Inflammatory macrophage (primary cell): ENCODE results near the gene VPS18.

Experiments
- DNase-seq, 2 donors: peaks; one replicate each; pipeline ENCODE4 v3.0.0-alpha.2; 2020 to 2022

VPS18 gene

DNA sequence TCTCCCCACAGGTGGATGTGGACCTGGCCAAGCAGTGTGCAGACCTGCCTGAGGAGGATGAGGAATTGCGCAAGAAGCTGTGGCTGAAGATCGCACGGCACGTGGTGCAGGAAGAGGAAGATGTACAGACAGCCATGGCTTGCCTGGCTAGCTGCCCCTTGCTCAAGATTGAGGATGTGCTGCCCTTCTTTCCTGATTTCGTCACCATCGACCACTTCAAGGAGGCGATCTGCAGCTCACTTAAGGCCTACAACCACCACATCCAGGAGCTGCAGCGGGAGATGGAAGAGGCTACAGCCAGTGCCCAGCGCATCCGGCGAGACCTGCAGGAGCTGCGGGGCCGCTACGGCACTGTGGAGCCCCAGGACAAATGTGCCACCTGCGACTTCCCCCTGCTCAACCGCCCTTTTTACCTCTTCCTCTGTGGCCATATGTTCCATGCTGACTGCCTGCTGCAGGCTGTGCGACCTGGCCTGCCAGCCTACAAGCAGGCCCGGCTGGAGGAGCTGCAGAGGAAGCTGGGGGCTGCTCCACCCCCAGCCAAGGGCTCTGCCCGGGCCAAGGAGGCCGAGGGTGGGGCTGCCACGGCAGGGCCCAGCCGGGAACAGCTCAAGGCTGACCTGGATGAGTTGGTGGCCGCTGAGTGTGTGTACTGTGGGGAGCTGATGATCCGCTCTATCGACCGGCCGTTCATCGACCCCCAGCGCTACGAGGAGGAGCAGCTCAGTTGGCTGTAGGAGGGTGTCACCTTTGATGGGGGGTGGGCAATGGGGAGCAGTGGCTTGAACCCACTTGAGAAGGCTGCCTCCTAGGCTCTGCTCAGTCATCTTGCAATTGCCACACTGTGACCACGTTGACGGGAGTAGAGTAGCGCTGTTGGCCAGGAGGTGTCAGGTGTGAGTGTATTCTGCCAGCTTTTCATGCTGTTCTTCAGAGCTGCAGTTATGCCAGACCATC lies 8.6 kb downstream of the VPS18 start:
- DNase-seq = peak; percentile 92 to 94

- no peak for DNase-seq
These were observed 10.4 kb downstream of the VPS18 start for GRCh38 chr15:40904552-40905201.

DNA sequence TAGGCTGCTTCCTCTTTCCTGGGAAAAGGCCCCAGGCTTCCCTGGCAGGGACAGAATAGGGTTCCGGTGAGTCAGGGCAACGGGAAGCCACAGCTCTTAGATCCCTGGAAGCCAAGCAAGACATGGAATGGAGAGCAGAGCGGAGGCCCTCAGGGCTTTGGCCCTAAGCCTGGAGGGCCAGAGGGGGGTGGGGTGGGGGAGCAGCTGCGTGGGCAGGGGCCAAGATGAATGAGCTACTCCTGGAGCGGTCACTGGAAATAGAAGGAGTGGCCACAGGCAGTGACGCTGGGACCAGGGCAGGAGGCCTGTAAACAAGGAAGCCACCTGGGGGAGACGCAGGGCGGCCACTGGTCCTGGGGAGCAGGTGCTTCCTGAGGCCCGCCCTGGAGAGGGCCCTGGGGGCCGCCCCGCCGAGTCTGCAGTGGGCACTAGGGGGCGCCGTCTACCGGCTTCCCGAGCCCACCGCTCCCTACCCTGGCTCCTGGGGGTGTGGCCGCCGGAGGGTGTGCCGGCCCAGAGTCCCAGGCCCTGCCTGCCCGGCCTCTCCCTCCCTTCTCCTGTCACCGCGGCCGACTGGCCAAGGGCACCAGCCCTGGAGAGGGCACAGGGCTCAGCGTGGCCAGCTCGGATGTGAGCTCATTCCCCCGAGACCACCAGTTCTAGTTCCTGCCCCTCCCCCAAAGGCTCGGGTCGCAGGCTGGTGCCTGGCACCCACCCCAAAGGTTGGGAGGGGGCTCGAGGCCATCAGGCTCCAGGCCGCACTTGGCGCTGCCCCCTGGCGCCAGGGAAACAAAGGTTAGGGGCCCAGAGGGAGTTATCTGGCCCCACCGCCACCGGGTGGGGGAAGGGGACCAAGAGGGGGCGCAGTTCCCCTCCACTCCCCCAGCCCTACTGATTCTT lies 12.1 kb downstream of the VPS18 start:
- DNase-seq = peak; percentile 20 to 29

GRCh38 chr15:40906991-40907802 lies 12.9 kb downstream of the VPS18 start:
- peak; percentile 47 to 58 for DNase-seq

DNA sequence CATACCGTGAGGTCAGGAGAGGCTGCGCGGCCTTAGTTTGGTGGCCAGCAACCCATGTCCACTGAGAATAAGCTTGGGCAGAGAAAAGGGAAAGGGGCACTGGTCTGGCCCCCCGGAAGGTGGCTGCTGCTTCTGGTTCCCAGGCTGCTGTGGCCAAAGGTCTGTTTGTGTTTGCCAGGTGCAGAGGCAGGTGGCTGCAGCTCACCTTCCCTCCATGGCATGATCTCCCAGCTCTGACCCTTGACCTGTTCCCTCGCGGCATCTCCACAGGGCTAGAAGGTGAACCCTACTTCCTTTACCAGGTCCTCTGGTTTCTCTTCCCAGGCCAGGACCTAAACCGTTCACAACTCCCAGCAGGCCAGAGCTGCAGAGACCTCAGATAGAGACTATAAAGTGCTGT lies 13.8 kb downstream of the VPS18 start:
- DNase-seq = no peak

DNA sequence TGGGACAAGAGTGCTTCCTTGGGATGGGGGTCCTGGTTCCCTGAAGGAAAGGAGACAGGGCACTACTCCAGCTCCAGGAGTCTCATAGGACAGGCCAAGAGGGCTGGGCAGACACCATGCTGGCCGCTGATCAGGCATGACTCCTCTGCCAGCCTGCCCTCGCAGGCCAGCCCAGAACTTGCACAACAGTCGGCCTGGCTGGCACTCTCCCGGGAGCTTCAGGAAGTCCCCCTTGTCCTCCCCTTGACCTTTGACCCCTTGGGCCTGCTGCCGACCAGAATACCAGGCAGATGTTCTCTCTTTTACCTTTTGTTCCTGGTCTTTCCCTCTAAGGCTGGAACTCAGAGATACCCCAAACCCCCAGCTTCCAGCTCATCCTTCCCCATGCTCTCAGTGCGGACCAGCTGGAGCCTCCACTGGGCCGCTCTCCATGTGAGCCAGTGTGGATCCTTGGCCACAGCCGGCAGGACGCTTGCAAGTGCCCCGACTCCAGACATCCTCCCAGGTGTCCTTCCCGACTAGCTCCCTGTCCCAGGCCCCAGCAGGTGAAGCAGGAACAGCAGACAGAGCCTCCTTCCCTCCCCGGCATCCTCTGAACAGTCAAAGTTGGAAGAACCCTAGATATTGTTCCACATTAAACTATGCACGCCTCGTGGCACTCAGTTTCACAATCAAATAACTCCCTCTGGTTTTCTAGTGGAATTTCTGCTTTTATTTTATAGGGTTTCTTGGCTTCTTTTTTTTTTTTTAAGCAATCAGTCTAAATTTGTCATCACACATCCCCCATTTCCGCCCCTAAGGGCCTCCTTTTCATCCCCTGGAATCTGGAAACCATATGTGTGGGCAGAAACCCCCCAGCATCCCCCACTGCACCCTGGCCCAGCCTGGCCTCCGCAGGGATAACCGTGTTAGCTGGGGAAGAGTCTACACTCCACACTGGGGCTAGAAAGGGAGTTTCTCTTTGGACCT lies 15.7 kb downstream of the VPS18 start:
- peak; percentile 56 to 71 for DNase-seq

DNA sequence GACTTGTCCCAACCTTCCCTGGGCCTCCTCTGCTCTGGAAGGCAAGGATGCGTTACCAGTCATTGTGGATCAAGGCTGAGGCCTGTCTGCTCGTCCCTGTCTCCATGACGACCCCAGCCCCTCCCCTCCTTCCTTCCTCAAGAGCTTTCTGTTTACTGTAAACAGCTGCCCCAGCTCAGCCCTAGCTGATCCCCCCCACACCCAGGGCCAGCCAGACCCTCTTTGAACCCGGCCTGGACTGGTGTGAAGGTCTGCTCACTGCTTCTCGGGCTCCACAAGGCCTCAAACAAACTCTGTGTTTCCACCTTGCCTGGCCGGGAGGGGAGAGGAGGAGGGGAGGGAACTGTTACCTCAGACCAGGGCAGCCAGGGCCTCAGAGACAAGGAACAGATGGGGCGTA lies 16.9 kb downstream of the VPS18 start:
- DNase-seq = no peak

- DNase-seq = no peak
These were observed 17.4 kb downstream of the VPS18 start for GRCh38 chr15:40911693-40912092.

DNA sequence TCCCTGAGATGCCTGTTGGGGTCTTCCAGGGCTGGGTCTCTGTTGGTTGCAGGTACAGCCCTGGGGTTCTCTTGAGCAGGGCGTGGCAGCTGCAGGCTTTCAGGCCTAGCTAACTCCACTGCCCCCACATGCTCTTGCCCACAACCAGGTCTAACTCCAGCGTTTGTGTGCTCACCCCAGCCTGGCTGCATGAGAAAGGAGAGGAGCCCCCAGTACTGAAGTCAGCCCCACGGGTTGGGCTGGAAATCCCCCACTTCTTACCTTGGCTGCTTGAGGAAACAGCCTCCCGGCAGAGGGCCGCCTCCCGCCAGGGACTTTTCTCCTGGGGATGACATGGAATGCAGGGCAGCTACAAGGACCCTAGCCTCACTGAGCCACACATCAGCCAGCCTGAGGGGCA lies 18.2 kb downstream of the VPS18 start:
- DNase-seq = no peak

GRCh38 chr15:40914013-40914412 lies 19.8 kb downstream of the VPS18 start:
- no peak for DNase-seq

GRCh38 chr15:40914486-40914885 lies 20.2 kb downstream of the VPS18 start:
- DNase-seq = no peak

DNA sequence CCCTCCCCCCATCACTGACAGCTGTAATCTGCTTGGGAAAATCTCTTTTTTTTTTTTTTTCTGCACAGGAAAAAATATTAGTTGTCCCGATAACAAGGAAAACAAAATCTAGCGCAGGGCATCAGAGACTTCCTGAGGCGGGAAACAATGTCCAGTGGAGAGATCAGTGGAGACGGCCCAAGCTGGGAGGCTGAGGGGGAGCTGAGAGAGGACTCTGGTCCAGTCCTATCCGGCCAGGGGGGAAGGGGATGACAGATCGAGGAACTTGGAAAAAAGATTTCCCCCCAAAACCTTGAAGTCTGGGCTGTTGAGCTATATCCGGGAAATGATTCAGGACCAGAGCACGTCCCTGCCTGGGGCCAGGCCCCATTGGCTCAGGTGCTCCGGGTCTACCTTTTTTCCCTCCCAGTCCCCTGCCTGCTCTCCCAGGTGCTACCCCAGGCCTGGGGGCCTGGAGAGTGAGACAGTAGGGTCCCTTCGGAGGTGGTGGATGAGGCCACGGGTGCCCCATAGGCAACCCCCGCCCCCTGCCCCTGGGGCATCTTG lies 20.9 kb downstream of the VPS18 start:
- DNase-seq = no peak

GRCh38 chr15:40915679-40916078 lies 21.4 kb downstream of the VPS18 start:
- DNase-seq = no peak

GRCh38 chr15:40917585-40917984 lies 23.3 kb downstream of the VPS18 start:
- no peak for DNase-seq

GRCh38 chr15:40918146-40918798 lies 24.0 kb downstream of the VPS18 start:
- no peak for DNase-seq

DNA sequence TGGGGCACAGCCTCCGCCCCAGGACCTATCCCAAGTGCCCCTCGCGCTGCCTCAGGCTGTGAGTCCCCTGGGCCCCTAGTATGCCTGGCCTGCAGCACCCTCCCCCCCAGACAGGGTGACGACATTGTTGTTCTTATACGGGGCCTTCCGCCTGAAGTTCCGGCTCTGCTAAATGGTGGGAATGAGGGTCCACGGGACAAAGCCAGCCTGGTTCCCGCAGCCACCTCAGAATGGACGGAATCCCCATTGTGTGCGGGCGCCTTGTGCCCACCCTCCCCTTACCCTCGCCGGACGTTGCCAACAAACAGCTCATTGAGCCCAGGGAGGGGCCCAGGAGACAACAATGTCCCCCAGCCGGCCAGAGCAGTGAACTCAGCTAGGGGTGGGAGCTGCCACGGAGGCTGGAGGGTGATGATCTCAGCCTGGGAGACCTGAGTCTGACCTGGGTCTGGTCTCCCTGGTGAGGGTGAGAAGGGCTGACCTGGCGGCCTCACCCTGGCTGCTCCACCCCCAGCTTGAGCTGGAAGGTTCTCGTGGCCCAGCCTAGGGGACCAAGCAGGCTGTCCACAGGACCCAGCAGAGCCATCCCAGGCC lies 24.6 kb downstream of the VPS18 start:
- no peak for DNase-seq

DNA sequence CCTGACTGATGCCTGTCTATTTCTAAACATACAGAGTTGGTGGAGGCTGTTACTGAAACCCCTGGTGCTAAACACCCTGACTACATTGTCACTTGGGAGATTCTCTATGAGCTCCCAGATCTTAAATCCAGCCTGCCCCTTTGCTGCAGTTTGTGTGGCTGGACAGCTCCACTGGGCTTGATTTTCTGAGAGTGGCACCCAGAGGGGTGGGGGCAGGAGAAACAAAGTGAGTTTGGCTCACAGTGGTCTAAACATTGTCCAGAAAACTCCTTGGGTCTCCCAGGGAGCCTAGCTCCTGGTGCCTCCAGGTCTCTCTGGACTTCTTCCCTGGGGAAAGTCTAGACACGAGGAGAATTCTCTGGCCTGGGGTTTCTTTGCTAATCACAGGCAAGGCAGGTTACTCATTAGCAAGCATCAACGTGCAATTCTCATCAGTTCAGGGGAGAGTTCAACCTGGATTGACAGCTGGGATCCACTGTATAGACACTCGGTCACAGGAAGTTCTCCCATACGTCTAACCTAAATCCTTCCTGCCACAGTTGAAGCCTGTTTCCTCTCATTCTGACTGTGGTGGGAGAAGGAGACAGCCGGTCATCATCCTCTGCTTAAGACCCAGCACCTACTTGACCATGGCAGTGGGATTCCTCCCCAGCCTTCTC lies 27.8 kb downstream of the VPS18 start:
- DNase-seq = no peak

DNA sequence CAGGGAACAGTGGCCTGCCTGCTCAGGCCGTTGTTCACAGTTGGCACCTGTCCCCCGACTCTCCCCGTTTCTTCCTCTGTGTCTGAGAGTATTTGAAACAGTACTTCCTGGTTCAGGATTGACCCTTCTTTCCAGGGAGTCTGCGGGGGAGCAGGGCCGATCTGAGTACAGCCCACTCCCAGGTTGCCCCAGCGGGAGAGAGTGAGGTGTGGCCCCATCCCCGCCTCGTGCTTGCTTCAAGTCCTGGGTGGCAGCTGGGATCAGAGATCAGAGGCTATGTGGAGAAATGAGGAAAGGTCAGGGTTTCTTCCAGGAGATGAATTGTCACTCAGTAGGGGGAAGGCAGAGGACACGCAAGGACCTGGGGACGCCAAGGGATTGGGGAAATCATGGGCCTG lies 28.4 kb downstream of the VPS18 start:
- DNase-seq = no peak

DNA sequence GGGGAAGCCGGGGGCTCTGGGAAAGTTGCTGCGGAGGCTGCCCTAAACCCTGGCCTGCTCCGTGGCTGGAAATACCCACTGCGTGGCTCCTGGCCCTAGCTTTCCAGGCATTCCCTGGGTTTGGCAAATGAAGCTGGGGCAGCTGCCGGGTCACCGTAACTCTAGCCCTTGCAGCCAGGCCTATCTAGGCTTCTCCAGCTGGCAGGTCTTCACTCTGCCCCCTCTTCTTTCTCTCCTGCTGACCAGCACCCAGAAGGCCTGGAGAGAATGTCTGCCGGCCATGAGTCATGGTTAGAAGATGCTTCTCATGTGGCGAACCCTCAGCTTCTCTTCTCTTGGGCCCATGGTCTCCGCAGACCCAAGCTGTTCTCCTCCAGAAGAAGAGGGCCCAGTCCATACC lies 29.3 kb downstream of the VPS18 start:
- no peak for DNase-seq
